Gastrocnemius medialis (tissue), 4 donors: Measurements from ENCODE around the gene CHMP1B.

Experiments
- POLR2A ChIP-seq, 2 donors: fragments of 450-650 bp; IDR thresholded peaks; one replicate each; pipeline ENCODE4 v1.6.1; 2017; ENCODE audit warnings: antibody characterized with exemption in 2 of 2, mild to moderate bottlenecking in 2 of 2, moderate library complexity in 2 of 2
- TF ChIP-seq, protein P1 (sequence below), 5 experiments: fragments of 450-650 bp in 3 of 5; fragments of 200-600 bp in 2 of 5; sonication (generic) in 2 of 5; IDR thresholded peaks in 4 of 5; conservative IDR thresholded peaks in 1 of 5; 1 replicate in 4 of 5; 2 replicates in 1 of 5; pipeline ENCODE4 v1.5.1; 2016 to 2019; ENCODE audit warnings: antibody characterized with exemption in 5 of 5, mild to moderate bottlenecking in 3 of 5, moderate library complexity in 3 of 5

DNA sequence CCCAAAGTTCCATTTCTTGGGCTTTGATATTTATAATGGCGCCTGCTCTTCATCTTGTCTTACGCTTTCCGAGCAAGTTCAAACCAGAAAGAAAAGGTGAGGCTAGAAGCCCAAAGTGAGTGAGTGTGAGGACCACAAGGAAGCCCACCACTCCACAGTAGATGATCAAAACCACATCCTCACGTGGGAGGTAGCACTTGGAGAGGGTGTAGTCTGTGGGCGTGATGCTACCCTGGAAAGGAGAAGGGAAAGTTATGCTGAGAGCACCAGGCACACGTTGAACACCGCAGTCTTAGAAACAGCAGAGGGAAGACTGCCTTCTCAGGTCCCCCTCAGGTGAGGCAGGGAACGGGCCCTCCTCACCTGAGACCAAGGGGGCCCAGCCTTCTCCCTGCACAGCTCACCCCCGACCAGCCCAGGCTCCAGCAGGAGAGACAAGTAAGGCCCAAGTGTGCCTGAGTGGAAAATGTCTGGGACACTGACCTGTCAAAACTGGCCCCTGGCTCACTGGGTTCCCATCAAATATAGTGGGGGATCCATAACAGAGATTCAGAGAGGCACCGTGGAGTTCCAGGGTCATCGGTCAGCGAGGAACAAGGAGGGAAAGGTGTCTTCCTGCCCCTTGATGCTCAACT, 33.3 kb downstream of the CHMP1B start:
- TF ChIP-seq, protein P1, sequence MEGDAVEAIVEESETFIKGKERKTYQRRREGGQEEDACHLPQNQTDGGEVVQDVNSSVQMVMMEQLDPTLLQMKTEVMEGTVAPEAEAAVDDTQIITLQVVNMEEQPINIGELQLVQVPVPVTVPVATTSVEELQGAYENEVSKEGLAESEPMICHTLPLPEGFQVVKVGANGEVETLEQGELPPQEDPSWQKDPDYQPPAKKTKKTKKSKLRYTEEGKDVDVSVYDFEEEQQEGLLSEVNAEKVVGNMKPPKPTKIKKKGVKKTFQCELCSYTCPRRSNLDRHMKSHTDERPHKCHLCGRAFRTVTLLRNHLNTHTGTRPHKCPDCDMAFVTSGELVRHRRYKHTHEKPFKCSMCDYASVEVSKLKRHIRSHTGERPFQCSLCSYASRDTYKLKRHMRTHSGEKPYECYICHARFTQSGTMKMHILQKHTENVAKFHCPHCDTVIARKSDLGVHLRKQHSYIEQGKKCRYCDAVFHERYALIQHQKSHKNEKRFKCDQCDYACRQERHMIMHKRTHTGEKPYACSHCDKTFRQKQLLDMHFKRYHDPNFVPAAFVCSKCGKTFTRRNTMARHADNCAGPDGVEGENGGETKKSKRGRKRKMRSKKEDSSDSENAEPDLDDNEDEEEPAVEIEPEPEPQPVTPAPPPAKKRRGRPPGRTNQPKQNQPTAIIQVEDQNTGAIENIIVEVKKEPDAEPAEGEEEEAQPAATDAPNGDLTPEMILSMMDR (IDR thresholded peaks at IDR 0.05 in 4 of 5, conservative IDR thresholded peaks at IDR 0.05 in 1 of 5): no peak
- TF ChIP-seq POLR2A (IDR thresholded peaks at IDR 0.05): no peak
